SK-N-SH (cell line): ENCODE measurements around the gene EFNA3. TPM values are rescaled to one million over a fixed set of nuclear protein-coding genes. Genes with fewer than 3 reads are reported as not detected.

Source experiments
- CTCF ChIA-PET: fragments of 300-600, 350-600 bp; formaldehyde crosslinking; extraction: SDS; loops from one replicate; lab custom pipeline; 2021; lab: Yijun Ruan, JAX
- POLR2A ChIA-PET: fragments of 350-600 bp; sonication (Branson Sonifier 250); formaldehyde crosslinking; extraction: SDS; loops from one replicate; lab custom pipeline; 2020; ENCODE audit warnings: antibody characterized with exemption, inconsistent platforms; lab: Yijun Ruan, JAX
- DNase-seq: peaks from one replicate; pipeline ENCODE4 v3.0.0; 2012
- H2AFZ ChIP-seq: fragments of 200-600 bp; sonication (generic); 2 replicates; pipeline ENCODE4 v1.8.1; 2016; ENCODE audit warnings: antibody characterized with exemption, mild to moderate bottlenecking, low read depth
- H3F3A ChIP-seq: fragments of 200-600 bp; sonication (generic); replicated peaks from 2 replicates; pipeline ENCODE3; 2016; ENCODE audit warnings: antibody characterized with exemption, mild to moderate bottlenecking; ENCODE audit not compliant: insufficient read depth
- H3K27ac ChIP-seq, 2 experiments: fragments of 200-500 bp in 1 of 2; fragments of 200-600 bp in 1 of 2; sonication (Bioruptor generic) in 1 of 2; sonication (generic), shearing (Covaris generic) in 1 of 2; 2 replicates each; pipeline versions ENCODE4 v1.5.1 to v1.6.1; 2014 to 2016; ENCODE audit warnings: low read depth in 2 of 2, inconsistent platforms in 1 of 2, low read length in 1 of 2, mild to moderate bottlenecking in 1 of 2, mixed read lengths in 1 of 2
- H3K27me3 ChIP-seq: fragments of 200-600 bp; sonication (generic), shearing (Covaris generic); 2 replicates; pipeline ENCODE4 v1.6.1; 2016; ENCODE audit warnings: mixed run types; ENCODE audit not compliant: insufficient read depth
- H3K36me3 ChIP-seq, 2 experiments: fragments of 200-500 bp in 1 of 2; fragments of 200-600 bp in 1 of 2; sonication (Bioruptor generic) in 1 of 2; sonication (generic) in 1 of 2; replicated peaks in 1 of 2; 2 replicates each; pipeline versions ENCODE3 to v1.5.1; 2014 to 2016; ENCODE audit warnings: low read length in 1 of 2, mild to moderate bottlenecking in 1 of 2; ENCODE audit not compliant: insufficient read depth in 2 of 2, control insufficient read depth in 1 of 2
- H3K4me1 ChIP-seq, 2 experiments: fragments of 200-500 bp in 1 of 2; fragments of 200-600 bp in 1 of 2; sonication (Bioruptor generic) in 1 of 2; sonication (generic), shearing (Covaris generic) in 1 of 2; 2 replicates each; pipeline versions ENCODE4 v1.5.1 to v1.6.1; 2014 to 2016; ENCODE audit warnings: low read depth in 1 of 2, low read length in 1 of 2, mixed run types in 1 of 2; ENCODE audit not compliant: insufficient read depth in 2 of 2, control insufficient read depth in 1 of 2
- H3K4me2 ChIP-seq: fragments of 200-600 bp; sonication (generic), shearing (Covaris generic); 2 replicates; pipeline ENCODE4 v1.6.1; 2017; ENCODE audit warnings: mixed run types
- H3K4me3 ChIP-seq, 2 experiments: fragments of 200-500 bp in 1 of 2; fragments of 200-600 bp in 1 of 2; sonication (Bioruptor generic) in 1 of 2; sonication (generic), shearing (Covaris generic) in 1 of 2; 2 replicates each; pipeline versions ENCODE4 v1.5.1 to v1.8.1; 2014 to 2016; ENCODE audit warnings: low read depth in 2 of 2, inconsistent platforms in 1 of 2, low read length in 1 of 2, mild to moderate bottlenecking in 1 of 2, mixed read lengths in 1 of 2, moderate library complexity in 1 of 2
- H3K79me2 ChIP-seq: fragments of 200-600 bp; sonication (generic); 2 replicates; pipeline ENCODE4 v1.8.1; 2017; ENCODE audit warnings: mild to moderate bottlenecking; ENCODE audit not compliant: insufficient read depth
- H3K9ac ChIP-seq: fragments of 200-600 bp; sonication (generic); 2 replicates; pipeline ENCODE4 v1.6.1; 2017; ENCODE audit warnings: mixed run types
- H3K9me2 ChIP-seq: fragments of 200-600 bp; sonication (generic); 2 replicates; pipeline ENCODE4 v1.6.1; 2017; ENCODE audit warnings: mixed run types
- H3K9me3 ChIP-seq: fragments of 200-600 bp; sonication (generic); 2 replicates; pipeline ENCODE4 v1.6.1; 2017; ENCODE audit warnings: mixed run types, mild to moderate bottlenecking, moderate library complexity
- H4K20me1 ChIP-seq: fragments of 200-600 bp; sonication (generic); 2 replicates; pipeline ENCODE4 v1.6.1; 2017; ENCODE audit warnings: mild to moderate bottlenecking, mixed run types; ENCODE audit not compliant: insufficient read depth
- CTCF ChIP-seq: fragments of 200-600 bp; sonication (generic); IDR thresholded peaks from 2 replicates; pipeline ENCODE4 v1.6.1; 2017; ENCODE audit warnings: antibody characterized with exemption, mild to moderate bottlenecking, moderate library complexity
- ELF1 ChIP-seq: IDR thresholded peaks from 2 replicates; pipeline ENCODE4 v1.4.0; 2012
- EP300 ChIP-seq, 2 experiments: IDR thresholded peaks; 2 replicates each; pipeline versions ENCODE4 v1.4.0 to v1.6.1; 2012; ENCODE audit warnings: borderline replicate concordance in 1 of 2, low read depth in 1 of 2, low read length in 1 of 2
- EZH2phosphoT487 ChIP-seq: fragments of 200-600 bp; sonication (generic); IDR thresholded peaks from 2 replicates; pipeline ENCODE4 v1.6.1; 2017; ENCODE audit warnings: low read depth, mixed run types, mild to moderate bottlenecking, antibody characterized with exemption, moderate library complexity, borderline replicate concordance
- FOXJ3 ChIP-seq: sonication (generic); formaldehyde crosslinking; IDR thresholded peaks from 2 replicates; pipeline ENCODE4 v1.5.1; 2020; ENCODE audit warnings: mild to moderate bottlenecking, missing genetic modification reagents
- MXI1 ChIP-seq: IDR thresholded peaks from 2 replicates; pipeline ENCODE4 v1.6.1; 2012; ENCODE audit warnings: mild to moderate bottlenecking, low read depth, low read length, improper control_type of control experiment
- NFIC ChIP-seq: IDR thresholded peaks from 2 replicates; pipeline ENCODE4 v1.4.0; 2012; ENCODE audit warnings: borderline replicate concordance
- NRF1 ChIP-seq: IDR thresholded peaks from 2 replicates; pipeline ENCODE4 v1.6.1; 2012; ENCODE audit warnings: low read depth, mild to moderate bottlenecking, low read length
- RAD21 ChIP-seq: IDR thresholded peaks from 2 replicates; pipeline ENCODE4 v1.6.1; 2012; ENCODE audit warnings: mild to moderate bottlenecking, low read length
- RCOR1 ChIP-seq: fragments of 150-350 bp; IDR thresholded peaks from 2 replicates; pipeline ENCODE4 v1.6.1; 2017; ENCODE audit warnings: antibody characterized with exemption, low read length
- RFX5 ChIP-seq: IDR thresholded peaks from 2 replicates; pipeline ENCODE4 v1.6.1; 2012; ENCODE audit warnings: mild to moderate bottlenecking, improper control_type of control experiment, low read length
- SIN3A ChIP-seq: IDR thresholded peaks from 2 replicates; pipeline ENCODE4 v1.6.1; 2012; ENCODE audit warnings: low read depth, mild to moderate bottlenecking, low read length, moderate library complexity, borderline replicate concordance
- SMC3 ChIP-seq: IDR thresholded peaks from 2 replicates; pipeline ENCODE4 v1.6.1; 2012; ENCODE audit warnings: low read depth, low read length, improper control_type of control experiment
- TAF1 ChIP-seq: IDR thresholded peaks from 2 replicates; pipeline ENCODE4 v1.6.1; 2012; ENCODE audit warnings: low read depth, mild to moderate bottlenecking, low read length, moderate library complexity, borderline replicate concordance
- TCF12 ChIP-seq: IDR thresholded peaks from 2 replicates; pipeline ENCODE4 v1.4.0; 2012
- USF2 ChIP-seq: fragments of 150-350 bp; IDR thresholded peaks from 2 replicates; pipeline ENCODE4 v1.6.1; 2017; ENCODE audit warnings: antibody characterized with exemption, low read length, low read depth, borderline replicate concordance
- YY1 ChIP-seq: IDR thresholded peaks from 2 replicates; pipeline ENCODE4 v1.4.0; 2012; ENCODE audit warnings: low read depth, mild to moderate bottlenecking
- WGBS: methylation state at CpG from one replicate; pipeline ENCODE4 v1.1.6; 2017; ENCODE audit warnings: low lambda C conversion rate; 5-methylcytosine and 5-hydroxymethylcytosine counted together
- polyA plus RNA-seq, 3 experiments: library from polyadenylated mRNA; depleted of rRNA; stranded (reverse); fragments of >200 nt; gene quantifications; 2 replicates each; pipeline ENCODE4 v1.2.3, GENCODE V29; 2012
- TF ChIP-seq, protein P1 (sequence below): fragments of 150-350 bp; IDR thresholded peaks from 2 replicates; pipeline ENCODE4 v1.6.1; 2016; ENCODE audit warnings: mild to moderate bottlenecking, low read depth, low read length
- TF ChIP-seq, protein P2 (sequence below): IDR thresholded peaks from 2 replicates; pipeline ENCODE4 v1.4.0; 2012; ENCODE audit warnings: low read depth

EFNA3 gene
- polyA plus RNA-seq, 1 of the 3 experiments (the other 2 are of a cell fraction), result 6.0 TPM

GRCh38 chr1:155092641-155093040, 14.0 kb downstream of the EFNA3 start:
- 83% methylated on average over 12 of the region's 12 CpGs for WGBS
- Histone ChIP-seq H4K20me1 (no peaks in the 10 kb centered on the region), H2AFZ (no peak overlapping the region), H3F3A (peaks cover 18% of the 10 kb centered on the region), H3K27me3 (no peaks in the 10 kb centered on the region), H3K27ac (no peak overlapping the region), H3K9me2 (no peaks in the 10 kb centered on the region), H3K4me2 (no peak overlapping the region), H3K4me1 (peaks cover 0 to 24% of the 10 kb centered on the region in 2 experiments; a peak in 1 of 4 replicates), H3K4me3 (no peak overlapping the region), H3K9me3 (no peaks in the 10 kb centered on the region), H3K9ac (no peak overlapping the region), H3K36me3 (no peaks in the 10 kb centered on the region), H3K79me2 (no peaks in the 10 kb centered on the region)
- ChIA-PET POLR2A (no interaction called here), CTCF (interaction anchor here (1.4 to 13.1 kb wide), 12 partner anchors 11 to 77 kb away, joined by 5 to 496 read pairs (median 15); partner anchors contain the start of genes ADAM15, DPM3, EFNA1 and EFNA4)
- DNase-seq, result no peak
- TF ChIP-seq, protein P1, sequence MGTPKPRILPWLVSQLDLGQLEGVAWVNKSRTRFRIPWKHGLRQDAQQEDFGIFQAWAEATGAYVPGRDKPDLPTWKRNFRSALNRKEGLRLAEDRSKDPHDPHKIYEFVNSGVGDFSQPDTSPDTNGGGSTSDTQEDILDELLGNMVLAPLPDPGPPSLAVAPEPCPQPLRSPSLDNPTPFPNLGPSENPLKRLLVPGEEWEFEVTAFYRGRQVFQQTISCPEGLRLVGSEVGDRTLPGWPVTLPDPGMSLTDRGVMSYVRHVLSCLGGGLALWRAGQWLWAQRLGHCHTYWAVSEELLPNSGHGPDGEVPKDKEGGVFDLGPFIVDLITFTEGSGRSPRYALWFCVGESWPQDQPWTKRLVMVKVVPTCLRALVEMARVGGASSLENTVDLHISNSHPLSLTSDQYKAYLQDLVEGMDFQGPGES, result no peak
- TF ChIP-seq RFX5 (no peak), SMC3 (no peak), TAF1 (no peak), EZH2phosphoT487 (no peak), ELF1 (no peak)

DNA sequence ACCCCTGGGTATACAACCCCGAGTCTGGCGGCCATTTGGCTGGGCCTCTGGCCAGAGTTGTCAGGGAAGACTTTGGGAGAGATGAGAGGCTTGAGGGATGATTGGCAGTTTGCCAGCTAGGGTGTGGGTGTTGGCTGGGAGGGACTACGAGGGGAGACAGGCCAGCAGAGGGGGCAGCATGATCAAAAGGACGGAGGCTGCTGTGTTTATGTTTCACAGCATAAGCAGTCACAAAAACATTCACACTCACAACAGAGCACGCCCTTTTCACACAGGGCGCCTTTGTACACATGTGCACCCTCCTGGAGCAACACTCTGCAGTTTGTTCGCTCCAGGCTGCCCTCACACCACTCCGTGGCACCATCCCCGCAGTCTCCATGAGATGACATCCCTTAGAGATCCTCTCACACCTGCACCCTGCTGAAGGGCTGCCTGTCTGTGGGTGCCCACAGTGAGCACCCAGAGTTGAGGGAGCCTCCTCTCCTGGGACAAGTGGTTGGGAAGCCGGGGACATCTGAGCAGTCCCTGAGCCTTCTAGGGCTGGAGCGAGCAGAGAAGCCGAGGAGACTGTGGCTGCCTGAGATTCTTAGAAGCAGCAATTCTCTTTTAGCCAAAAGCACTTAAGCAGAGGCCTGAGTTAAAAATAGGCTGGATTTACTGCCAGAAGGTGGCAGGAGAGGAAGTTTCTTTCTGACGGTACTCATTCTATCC, 15.4 kb downstream of the EFNA3 start:
- H3K9me2 ChIP-seq, result no peaks in the 10 kb centered on the region
- ChIA-PET CTCF (interaction anchor here (0.7 to 13.1 kb wide), 7 partner anchors 14 to 75 kb away, joined by 3 to 496 read pairs (median 3); partner anchors contain the start of genes KRTCAP2 and TRIM46), POLR2A (no interaction called here)
- no peaks in the 10 kb centered on the region for H3K79me2 ChIP-seq
- peaks cover 0 to 24% of the 10 kb centered on the region in 2 experiments; a peak in 1 of 4 replicates for H3K4me1 ChIP-seq
- no peak overlapping the region for H3K4me3 ChIP-seq
- no peak overlapping the region for H3K9ac ChIP-seq
- H3K9me3 ChIP-seq, result no peaks in the 10 kb centered on the region
- 0 out of 2 replicates have a peak overlapping the region, but pooled peaks have one; percentile 31 for H2AFZ ChIP-seq
- H3F3A ChIP-seq, result peaks cover 18% of the 10 kb centered on the region
- WGBS, result 46% methylated on average over 12 of the region's 13 CpGs
- peak; percentile 77 for DNase-seq
- H3K27me3 ChIP-seq, result no peaks in the 10 kb centered on the region
- no peaks in the 10 kb centered on the region for H3K36me3 ChIP-seq
- H3K27ac ChIP-seq, result peak overlapping the region in 1 of 2 experiments; percentile 30; a peak in 1 of 4 replicates
- H4K20me1 ChIP-seq, result no peaks in the 10 kb centered on the region
- H3K4me2 ChIP-seq, result no peak overlapping the region
- TF ChIP-seq TAF1 (no peak), FOXJ3 (CRISPR knock-in tag) (no peak), EP300 (IDR thresholded peaks at IDR 0.05; ENCODE audit: borderline replicate concordance in 1 of 2, low read depth in 1 of 2, low read length in 1 of 2) (no peak), TCF12 (no peak), CTCF (peak; percentile 57), NRF1 (no peak), MXI1 (0 out of 2 replicates have a peak, but pooled peaks have one; percentile 27), YY1 (no peak), NFIC (peak; percentile 50), USF2 (no peak), RCOR1 (no peak), SIN3A (no peak), RAD21 (peak; percentile 62)
- TF ChIP-seq, protein P2, sequence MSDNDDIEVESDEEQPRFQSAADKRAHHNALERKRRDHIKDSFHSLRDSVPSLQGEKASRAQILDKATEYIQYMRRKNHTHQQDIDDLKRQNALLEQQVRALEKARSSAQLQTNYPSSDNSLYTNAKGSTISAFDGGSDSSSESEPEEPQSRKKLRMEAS, result no peak
